K562 (cell line): ENCODE results near the gene SNX1. TPM values are rescaled to one million over a fixed set of nuclear protein-coding genes. Genes with fewer than 3 reads are reported as not detected.

Source experiments
- CCAR2 ChIP-seq: fragments of 200-400 bp; formaldehyde crosslinking; IDR thresholded peaks from 2 replicates; pipeline ENCODE4 v1.6.1; 2017; ENCODE audit warnings: mild to moderate bottlenecking, low read depth, low read length
- PHF20 ChIP-seq: fragments of 450-650 bp; IDR thresholded peaks from 2 replicates; pipeline ENCODE4 v1.6.1; 2018; ENCODE audit not compliant: partially characterized antibody
- RERE ChIP-seq: sonication (generic); formaldehyde crosslinking; IDR thresholded peaks from 2 replicates; pipeline ENCODE4 v1.8.0; 2023; ENCODE audit warnings: missing genetic modification reagents, mild to moderate bottlenecking, borderline replicate concordance
- SNIP1 ChIP-seq: fragments of 450-650 bp; IDR thresholded peaks from 2 replicates; pipeline ENCODE4 v1.7.1; 2017; ENCODE audit warnings: low read depth, mild to moderate bottlenecking
- ZBTB33 ChIP-seq: sonication (generic); formaldehyde crosslinking; IDR thresholded peaks from 2 replicates; pipeline ENCODE4 v1.8.1; 2023; ENCODE audit warnings: mild to moderate bottlenecking, missing genetic modification reagents
- ZNF133 ChIP-seq: fragments of 250-450 bp; sonication (Bioruptor Pico); IDR thresholded peaks from 2 replicates; pipeline ENCODE4 v1.4.0; 2020; ENCODE audit warnings: mild to moderate bottlenecking
- ZNF398 ChIP-seq: fragments of 250-450 bp; sonication (Bioruptor Pico); IDR thresholded peaks from 2 replicates; pipeline ENCODE4 v1.8.0; 2021; ENCODE audit warnings: moderate library complexity, mild to moderate bottlenecking, inconsistent platforms
- polyA plus RNA-seq, 8 experiments: library from polyadenylated mRNA; depleted of rRNA in 4 of 8; stranded (reverse) in 5 of 8; unstranded in 3 of 8; fragments of >200 nt; fragmentation: Nextera tagmentation in 2 of 8; fragmentation: Illumina TruSeq in 1 of 8; extraction: Ambion mirVana in 2 of 8; extraction: Trizol in 1 of 8; gene quantifications; 2 replicates each; pipeline versions ENCODE4 v1.2.1 to v1.2.3, GENCODE V29; 2011 to 2014; ENCODE audit warnings: inconsistent platforms in 1 of 8, missing spikeins in 1 of 8
- total RNA-seq, 7 experiments: library from RNA; depleted of rRNA in 6 of 7; stranded (reverse); fragments of >200 nt in 6 of 7; fragmentation: Illumina TruSeq in 2 of 7; extraction: Trizol in 2 of 7; gene quantifications; 2 replicates each; pipeline versions ENCODE4 v1.2.1 to v1.2.3, GENCODE V29; 2011 to 2021; ENCODE audit warnings: low replicate concordance in 1 of 7

Gene SNX1
- total and polyA plus RNA-seq, 9 of the 15 experiments (the other 6 are each of a cell fraction or from before 2014, with no cell fraction given), result 11.0 to 105 (median 59.9) TPM

GRCh38 chr15:64158363-64159134, 62.8 kb downstream of the SNX1 start (continued):
- no peak for TF ChIP-seq ZBTB33
- TF ChIP-seq PHF20, result no peak
- no peak for TF ChIP-seq RERE (CRISPR knock-in tag)
- TF ChIP-seq ZNF398 (CRISPR knock-in tag), result no peak
- no peak for TF ChIP-seq CCAR2
- no peak for TF ChIP-seq SNIP1
- TF ChIP-seq ZNF133 (CRISPR knock-in tag), result no peak
